ACC112 (cell line): ENCODE measurements around the gene CCDC190.
A peak's percentile ranks its signal among the peaks of the same experiment; 100 is the strongest.
"Not testable (repeated sequence)": the region's sequence is repeated elsewhere in the genome, so short reads cannot be mapped to it uniquely, and the experiment has no call there.

ENCODE experiments used
- H2AFZ ChIP-seq: fragments of 200-600 bp; sonication (generic); one replicate; pipeline ENCODE4 v1.6.0; 2017; ENCODE audit warnings: antibody characterized with exemption, low read length; ENCODE audit not compliant: unreplicated experiment
- H3K27ac ChIP-seq: fragments of 200-600 bp; sonication (generic); 2 replicates; pipeline ENCODE4 v1.5.1; 2014; ENCODE audit warnings: low read depth, mild to moderate bottlenecking, antibody characterized with exemption, low read length, moderate library complexity
- H3K27me3 ChIP-seq: fragments of 200-600 bp; sonication (generic); 2 replicates; pipeline ENCODE4 v1.6.1; 2014; ENCODE audit warnings: mild to moderate bottlenecking, antibody characterized with exemption, low read length, moderate library complexity, mixed read lengths; ENCODE audit not compliant: insufficient read depth
- H3K36me3 ChIP-seq: fragments of 200-600 bp; sonication (generic); 2 replicates; pipeline ENCODE4 v1.6.1; 2016; ENCODE audit warnings: mild to moderate bottlenecking, antibody characterized with exemption, low read length, moderate library complexity, mixed read lengths; ENCODE audit not compliant: insufficient read depth
- H3K4me1 ChIP-seq: fragments of 200-600 bp; sonication (generic); one replicate; pipeline ENCODE4 v1.6.1; 2016; ENCODE audit warnings: low read length, mixed read lengths; ENCODE audit not compliant: insufficient read depth, unreplicated experiment, control insufficient read depth
- H3K4me3 ChIP-seq: fragments of 200-600 bp; sonication (generic); 2 replicates; pipeline ENCODE4 v1.5.1; 2014; ENCODE audit warnings: mild to moderate bottlenecking, low read depth, low read length
- H3K79me2 ChIP-seq: fragments of 200-600 bp; sonication (generic); one replicate; pipeline ENCODE4 v1.6.0; 2016; ENCODE audit warnings: low read length; ENCODE audit not compliant: control insufficient read depth, unreplicated experiment, insufficient read depth

CCDC190 gene

GRCh38 chr1:162877412-162877811 is 16.4 kb upstream of the CCDC190 start:
- Histone ChIP-seq H3K36me3 (no peaks in the 10 kb centered on the region), H3K27ac (peak overlapping the region; percentile 10), H3K27me3 (no peaks in the 10 kb centered on the region), H3K79me2 (peaks cover 4% of the 10 kb centered on the region), H3K4me1 (peaks cover 59% of the 10 kb centered on the region), H2AFZ (peak overlapping the region; percentile 4), H3K4me3 (peak overlapping the region; percentile 38; the same call in 1 of the 2 replicates)

GRCh38 chr1:162876751-162877150 is 15.8 kb upstream of the CCDC190 start:
- peaks cover 4% of the 10 kb centered on the region for H3K79me2 ChIP-seq
- H2AFZ ChIP-seq: peak overlapping the region; percentile 77
- H3K4me3 ChIP-seq: peak overlapping the region; percentile 38; the same call in 1 of the 2 replicates
- H3K27me3 ChIP-seq: no peaks in the 10 kb centered on the region
- 0 out of 2 replicates have a peak, but pooled peaks cover 4% of the 10 kb centered on the region for H3K36me3 ChIP-seq
- H3K4me1 ChIP-seq: peaks cover 60% of the 10 kb centered on the region
- peak overlapping the region; percentile 10 for H3K27ac ChIP-seq

GRCh38 chr1:162873671-162874666 is 13.0 kb upstream of the CCDC190 start:
- Histone ChIP-seq H3K79me2 (peaks cover 4% of the 10 kb centered on the region), H2AFZ (peak overlapping the region; percentile 36), H3K27ac (peak overlapping the region; percentile 99), H3K36me3 (0 out of 2 replicates have a peak, but pooled peaks cover 4% of the 10 kb centered on the region), H3K4me3 (peak overlapping the region; percentile 31; the same call in 1 of the 2 replicates), H3K4me1 (peaks cover 56% of the 10 kb centered on the region), H3K27me3 (no peaks in the 10 kb centered on the region)

DNA sequence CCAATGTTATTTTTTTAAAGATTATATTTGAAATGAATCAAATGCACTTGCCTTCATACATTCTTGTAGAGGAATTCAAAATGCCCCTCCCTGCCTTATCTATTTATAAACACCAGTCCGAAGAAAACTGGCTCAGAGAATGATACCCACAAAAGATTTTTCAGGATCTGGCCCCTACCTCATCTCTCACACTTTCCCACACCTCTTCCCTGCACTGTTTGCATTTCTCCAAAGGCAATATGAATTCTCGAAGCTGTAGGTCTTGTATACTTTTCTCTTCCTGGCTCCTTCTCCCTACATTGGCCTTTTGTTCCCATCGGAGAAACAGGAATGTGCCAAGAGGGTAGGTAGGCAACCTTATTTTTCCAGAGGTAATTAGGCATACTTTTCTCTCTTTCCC is 12.0 kb upstream of the CCDC190 start:
- H3K36me3 ChIP-seq: 0 out of 2 replicates have a peak, but pooled peaks cover 4% of the 10 kb centered on the region
- H3K27ac ChIP-seq: peak overlapping the region; percentile 99
- peak overlapping the region; percentile 36 for H2AFZ ChIP-seq
- peaks cover 47% of the 10 kb centered on the region for H3K4me1 ChIP-seq
- peak overlapping the region; percentile 31 for H3K4me3 ChIP-seq
- no peaks in the 10 kb centered on the region for H3K27me3 ChIP-seq
- H3K79me2 ChIP-seq: no peaks in the 10 kb centered on the region

- H3K36me3 ChIP-seq, H3K27ac ChIP-seq, H3K79me2 ChIP-seq, H3K4me3 ChIP-seq, H3K27me3 ChIP-seq, H2AFZ ChIP-seq: not testable (repeated sequence)
- H3K4me1 ChIP-seq: peaks cover 32% of the 10 kb centered on the region
Measured at GRCh38 chr1:162871417-162871816, 10.4 kb upstream of the CCDC190 start.

DNA sequence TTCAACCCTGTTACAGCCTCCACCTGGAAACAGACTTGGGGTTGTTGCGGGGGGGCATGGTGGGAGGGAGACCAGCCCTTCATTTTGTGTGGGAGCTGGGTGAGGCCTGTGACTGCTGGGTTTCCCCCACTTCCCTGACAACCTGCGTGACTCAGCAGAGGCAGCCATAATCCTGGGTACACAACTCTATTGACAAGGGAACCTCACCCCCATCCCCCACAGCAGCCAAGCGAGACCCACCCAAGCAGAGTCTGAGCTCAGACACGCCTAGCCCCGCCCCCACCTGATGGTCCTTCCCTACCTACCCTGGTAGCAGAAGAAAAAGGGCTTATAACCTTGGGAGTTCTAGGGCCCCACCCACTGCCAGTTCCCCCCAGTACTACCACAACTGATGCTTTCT is 8.0 kb upstream of the CCDC190 start:
- H2AFZ ChIP-seq: no peak overlapping the region
- H3K4me1 ChIP-seq: peaks cover 15% of the 10 kb centered on the region
- H3K27ac ChIP-seq: no peak overlapping the region
- H3K79me2 ChIP-seq: no peaks in the 10 kb centered on the region
- no peak overlapping the region for H3K4me3 ChIP-seq
- H3K36me3 ChIP-seq: 0 out of 2 replicates have a peak, but pooled peaks cover 12% of the 10 kb centered on the region
- no peaks in the 10 kb centered on the region for H3K27me3 ChIP-seq

DNA sequence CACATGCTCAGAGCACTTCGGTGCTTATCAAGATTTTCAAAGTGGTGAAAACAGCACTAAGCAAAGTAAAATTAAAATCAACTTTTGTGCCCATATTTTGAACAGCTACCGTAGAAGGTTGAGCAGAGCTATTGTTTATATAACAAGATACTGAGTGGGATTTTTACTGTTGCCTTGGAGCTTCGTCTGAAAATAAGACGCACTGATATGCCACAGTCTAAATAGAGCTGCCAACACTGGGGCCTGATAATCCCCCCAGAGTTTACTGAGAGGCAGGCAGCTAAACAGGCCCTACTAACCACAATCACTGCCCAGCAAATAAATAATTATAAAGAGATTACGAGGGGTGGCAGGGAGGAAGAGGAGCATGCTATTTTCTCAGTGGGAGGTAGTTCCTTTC is 650 bp upstream of the CCDC190 start:
- H3K4me1 ChIP-seq: peaks cover 29% of the 10 kb centered on the region
- no peak overlapping the region for H2AFZ ChIP-seq
- H3K27me3 ChIP-seq: no peaks in the 10 kb centered on the region
- H3K79me2 ChIP-seq: no peaks in the 10 kb centered on the region
- H3K36me3 ChIP-seq: 0 out of 2 replicates have a peak, but pooled peaks cover 8% of the 10 kb centered on the region
- H3K27ac ChIP-seq: no peak overlapping the region
- H3K4me3 ChIP-seq: no peak overlapping the region

- Histone ChIP-seq H3K27me3 (no peaks in the 10 kb centered on the region), H2AFZ (peak overlapping the region; percentile 47), H3K27ac (peak overlapping the region; percentile 98), H3K79me2 (no peaks in the 10 kb centered on the region), H3K4me1 (peaks cover 51% of the 10 kb centered on the region), H3K36me3 (no peaks in the 10 kb centered on the region), H3K4me3 (no peak overlapping the region)
Measured at GRCh38 chr1:162859191-162859590, 1.8 kb downstream of the CCDC190 start.

DNA sequence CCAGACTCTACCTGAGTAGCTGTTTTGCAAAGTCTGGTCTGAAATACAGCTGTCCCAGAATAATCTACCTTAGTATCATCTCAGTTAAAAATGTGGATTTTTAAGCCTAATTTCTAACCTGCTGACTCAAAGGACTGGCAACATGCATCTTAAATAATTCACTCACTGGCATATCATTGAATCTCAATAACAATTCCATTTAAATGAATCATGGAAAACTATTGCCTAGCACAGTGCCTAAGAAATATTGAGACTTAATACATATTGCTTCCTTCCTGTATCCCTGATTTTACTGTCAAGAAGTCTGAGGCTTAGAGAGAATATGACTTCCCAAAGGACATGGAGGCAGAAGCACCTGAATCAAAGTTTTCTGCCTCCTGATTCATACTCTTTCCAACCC is 3.1 kb downstream of the CCDC190 start:
- peak overlapping the region; percentile 98 for H3K27ac ChIP-seq
- no peaks in the 10 kb centered on the region for H3K27me3 ChIP-seq
- H3K36me3 ChIP-seq: no peaks in the 10 kb centered on the region
- H3K4me3 ChIP-seq: peak overlapping the region; percentile 14; the same call in 1 of the 2 replicates
- H3K4me1 ChIP-seq: peaks cover 55% of the 10 kb centered on the region
- no peaks in the 10 kb centered on the region for H3K79me2 ChIP-seq
- no peak overlapping the region for H2AFZ ChIP-seq

DNA sequence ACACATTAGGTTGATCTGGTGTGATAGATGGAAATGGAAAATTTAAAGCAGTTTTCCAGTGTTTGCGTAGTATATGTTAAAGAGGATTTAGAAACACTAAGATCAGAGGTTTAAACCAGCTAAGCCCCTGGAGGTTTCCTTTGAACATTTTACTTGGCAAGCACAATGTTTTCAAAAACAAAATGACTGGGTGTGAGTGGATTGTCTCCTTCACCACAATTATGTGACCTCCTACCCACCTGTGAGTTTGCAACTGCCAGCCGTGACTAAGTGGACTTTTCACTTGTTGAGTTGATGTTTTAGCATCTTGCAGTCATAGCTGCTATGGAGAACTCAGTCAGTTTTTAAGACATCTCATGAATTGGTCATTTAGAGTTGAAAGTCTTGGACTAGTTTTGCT is 4.7 kb downstream of the CCDC190 start:
- H3K27ac ChIP-seq: peak overlapping the region; percentile 98
- peaks cover 55% of the 10 kb centered on the region for H3K4me1 ChIP-seq
- no peaks in the 10 kb centered on the region for H3K27me3 ChIP-seq
- no peak overlapping the region for H2AFZ ChIP-seq
- no peaks in the 10 kb centered on the region for H3K79me2 ChIP-seq
- no peaks in the 10 kb centered on the region for H3K36me3 ChIP-seq
- peak overlapping the region; percentile 39; the same call in 1 of the 2 replicates for H3K4me3 ChIP-seq
